HUDEP-2 (cell line): ENCODE data around the gene HDAC4.

Experiments
- DNase-seq, 76 experiments: peaks; one replicate each; lab custom pipeline; 2025; ENCODE audit not compliant: unreplicated experiment in 76 of 76; lab: John Stamatoyannopoulos, UW

The HDAC4 gene

DNA sequence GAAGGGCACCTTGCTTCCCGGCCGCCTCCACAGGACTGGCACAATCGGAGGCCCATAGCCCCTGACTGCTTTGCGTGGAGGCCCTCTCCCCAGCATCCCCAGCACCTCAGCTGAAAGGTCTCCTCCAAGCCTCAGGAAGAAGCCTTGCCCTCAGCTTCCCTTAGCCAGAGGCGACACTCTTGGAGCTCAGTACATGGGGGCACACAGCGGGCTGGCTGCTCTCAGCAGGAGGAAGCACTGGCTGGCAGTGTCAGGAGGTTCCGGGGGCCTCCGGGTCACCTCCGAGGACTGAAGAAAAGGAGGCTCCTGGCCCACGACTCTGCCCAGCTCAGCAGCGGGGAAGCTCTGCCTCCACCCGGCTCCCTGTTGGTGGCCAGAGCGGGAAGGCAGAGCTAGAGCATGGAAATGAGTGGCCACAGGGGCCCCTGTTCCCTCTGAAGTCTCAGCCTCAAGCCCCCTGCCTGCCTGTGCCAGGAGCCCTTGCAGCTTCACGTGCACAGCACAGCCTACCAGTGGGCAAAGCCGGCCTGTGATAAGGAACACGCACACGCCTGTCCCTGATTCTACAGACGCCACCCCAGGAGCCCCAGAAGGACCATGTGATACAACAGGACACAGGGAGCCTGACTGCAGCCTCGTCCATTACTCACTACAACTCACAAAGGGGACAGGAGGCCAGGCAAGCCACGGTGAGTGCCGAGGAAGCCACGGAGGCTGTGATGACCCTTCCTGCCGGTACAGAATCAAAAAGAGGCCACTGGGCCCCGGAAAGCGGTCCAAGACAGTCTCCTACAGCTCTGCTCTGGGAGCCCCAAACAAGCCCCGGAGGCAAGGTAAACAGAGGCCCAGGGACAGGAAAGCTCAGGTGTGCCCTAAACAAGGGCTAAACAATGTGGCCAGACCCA is 15.5 kb downstream of the HDAC4 start:
- DNase-seq: no peak

DNA sequence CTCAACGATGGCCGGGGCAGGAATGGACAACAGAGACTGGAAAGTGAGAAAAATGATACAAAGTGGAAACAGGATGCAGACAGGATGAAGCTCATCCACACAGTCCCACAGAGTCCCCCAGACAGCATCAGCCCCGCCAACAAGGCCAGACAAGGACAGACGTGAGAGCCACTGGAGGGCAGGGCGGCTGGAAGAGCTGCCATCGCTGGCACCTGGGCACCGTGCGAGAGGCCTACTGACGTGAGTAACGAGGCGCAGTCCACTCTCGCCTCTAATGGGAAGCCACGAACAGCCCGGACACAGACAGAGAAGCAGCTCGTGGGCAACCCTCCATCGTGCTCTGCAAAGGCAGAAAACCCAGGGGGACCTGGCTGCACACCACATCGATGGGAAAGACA is 17.1 kb downstream of the HDAC4 start:
- no peak for DNase-seq

DNA sequence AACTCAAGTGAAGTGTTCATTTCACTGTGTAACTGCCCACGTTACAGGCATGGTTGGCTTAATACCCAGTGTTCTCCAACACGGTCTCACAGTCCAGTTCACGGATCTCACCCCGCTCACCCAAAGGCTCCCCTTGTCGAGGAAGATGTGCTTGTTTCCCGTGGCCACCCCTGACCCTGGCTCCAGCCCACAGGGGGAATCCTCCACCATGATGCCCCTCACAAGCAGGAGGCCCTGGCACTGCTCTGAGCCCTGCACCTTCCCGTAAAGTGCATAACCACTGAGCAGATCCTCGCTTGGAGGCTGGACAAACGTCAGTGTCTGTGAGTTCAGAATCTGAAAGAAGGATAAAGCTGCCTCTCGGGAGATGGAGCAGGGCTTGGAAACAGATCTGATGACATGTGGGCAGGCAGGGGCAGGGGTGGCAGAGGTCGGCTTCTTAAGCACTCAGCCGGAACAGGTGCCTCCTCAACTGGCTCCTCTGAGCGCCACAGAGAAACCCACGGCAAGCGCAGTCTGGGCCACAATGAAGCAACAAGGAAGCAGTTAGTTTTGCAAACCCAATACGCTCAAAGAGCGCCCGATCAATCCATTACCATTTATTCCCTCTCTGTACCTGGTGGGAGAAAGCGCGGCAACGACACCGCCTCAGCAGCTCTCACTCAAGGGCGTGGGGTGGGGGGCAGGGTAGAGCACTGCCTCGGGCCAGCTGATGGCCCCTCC is 17.6 kb downstream of the HDAC4 start:
- no peak for DNase-seq

DNA sequence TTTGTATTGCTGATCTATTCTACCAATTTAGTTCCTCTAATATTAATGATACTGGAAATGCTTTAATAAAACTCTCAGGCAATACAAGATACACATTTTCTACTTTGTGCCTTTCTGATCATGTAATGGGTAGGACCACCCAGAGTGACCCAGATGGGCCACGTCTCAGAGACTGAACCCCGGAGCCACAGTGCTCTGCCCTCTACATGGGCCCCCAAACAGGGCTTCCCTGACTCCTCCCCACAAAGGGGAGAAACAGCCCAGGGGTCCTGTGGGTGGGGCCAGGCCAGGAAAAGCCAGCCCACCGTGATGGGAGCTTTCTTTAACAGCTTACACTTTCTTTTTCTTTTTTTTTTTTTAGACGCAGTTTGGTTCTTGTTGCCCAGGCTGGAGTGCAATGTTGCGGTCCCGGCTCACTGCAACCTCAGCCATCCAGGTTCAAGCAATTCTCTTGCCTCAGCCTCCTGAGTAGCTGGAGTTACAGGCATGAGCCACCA is 18.4 kb downstream of the HDAC4 start:
- DNase-seq: no peak

DNA sequence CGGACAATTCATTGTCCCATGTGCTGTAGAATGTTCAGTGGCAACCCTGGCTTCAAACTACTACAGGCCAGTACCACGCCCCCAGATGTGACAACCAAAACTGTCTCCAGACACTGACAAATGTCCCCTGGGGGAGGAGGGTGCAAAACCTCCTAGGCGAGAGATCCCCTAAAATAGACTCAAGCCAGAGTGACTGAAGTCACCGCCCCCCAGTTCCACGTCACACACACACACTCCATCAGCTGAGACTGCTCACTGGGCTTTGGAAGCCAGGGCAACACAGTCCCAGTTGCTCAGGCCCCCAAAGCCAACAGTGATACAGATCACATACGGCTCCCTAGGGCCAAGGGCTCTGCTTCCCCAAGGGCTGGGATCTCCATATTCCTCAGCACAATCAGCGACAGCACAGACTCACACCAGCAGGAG is 19.1 kb downstream of the HDAC4 start:
- DNase-seq: no peak

DNA sequence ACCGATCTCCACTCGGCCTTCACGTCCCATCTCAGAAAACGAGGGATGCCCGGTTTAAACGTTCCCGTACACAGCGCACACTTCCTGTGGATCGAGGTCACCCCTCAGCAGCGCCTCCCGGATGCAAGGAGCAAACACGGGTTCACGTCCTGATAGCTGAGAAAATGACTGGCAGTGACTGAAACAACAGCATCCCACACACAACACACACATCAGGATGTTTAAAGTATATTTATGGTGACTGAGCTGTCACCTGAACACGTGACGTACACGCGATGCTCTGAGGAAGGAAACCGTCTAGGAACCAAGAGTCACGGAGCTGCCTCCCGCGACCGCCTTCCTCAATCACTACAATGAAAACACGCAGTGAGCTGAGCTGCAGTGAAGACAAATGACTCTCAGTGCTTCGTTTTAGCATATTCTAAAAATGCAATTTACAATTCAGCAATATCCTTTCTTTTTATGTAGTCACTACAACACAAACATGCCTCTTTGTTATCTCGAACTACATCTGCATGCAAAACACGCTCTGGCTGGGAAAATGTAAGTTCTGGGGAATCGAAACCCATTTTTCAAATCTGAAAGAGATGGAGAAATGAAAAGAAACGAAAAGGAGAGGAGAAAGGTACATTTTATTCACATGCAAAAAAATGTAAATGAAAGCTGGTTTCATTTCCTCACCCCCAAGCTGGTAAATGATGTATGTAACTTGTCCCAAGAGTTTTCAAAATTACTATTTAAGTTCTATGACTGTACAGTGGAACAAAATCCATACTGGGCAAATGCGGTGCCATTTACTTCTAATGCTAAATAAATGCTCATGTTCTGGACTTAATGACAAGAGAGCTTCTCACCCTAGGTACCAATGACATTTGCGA is 19.8 kb downstream of the HDAC4 start:
- DNase-seq: no peak

DNA sequence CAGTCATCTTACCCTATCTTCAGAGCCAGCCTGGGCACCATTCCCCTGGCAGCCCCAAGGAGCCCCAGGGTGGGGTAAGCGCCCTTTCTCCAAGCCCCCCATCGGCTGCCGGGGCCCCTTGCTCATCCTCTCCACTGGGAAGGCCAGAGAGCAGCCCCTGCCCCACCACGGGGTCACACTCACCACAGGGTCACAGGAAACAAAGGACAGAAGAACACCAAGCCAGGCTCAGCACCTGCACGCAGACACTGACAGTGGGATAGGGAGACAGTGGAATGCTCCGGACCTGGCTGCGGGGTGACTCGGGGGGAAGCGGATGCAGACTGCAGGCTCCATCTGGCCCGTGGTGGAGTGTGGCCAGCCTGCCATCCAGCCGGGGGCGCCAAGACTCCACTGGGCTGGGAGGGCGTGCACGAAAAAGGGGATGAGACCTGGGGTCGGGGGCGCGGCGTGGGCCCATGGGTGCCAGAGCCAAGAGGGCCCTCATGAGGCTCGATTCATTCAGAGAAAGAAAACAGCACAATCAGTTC is 21.1 kb downstream of the HDAC4 start:
- no peak for DNase-seq

DNA sequence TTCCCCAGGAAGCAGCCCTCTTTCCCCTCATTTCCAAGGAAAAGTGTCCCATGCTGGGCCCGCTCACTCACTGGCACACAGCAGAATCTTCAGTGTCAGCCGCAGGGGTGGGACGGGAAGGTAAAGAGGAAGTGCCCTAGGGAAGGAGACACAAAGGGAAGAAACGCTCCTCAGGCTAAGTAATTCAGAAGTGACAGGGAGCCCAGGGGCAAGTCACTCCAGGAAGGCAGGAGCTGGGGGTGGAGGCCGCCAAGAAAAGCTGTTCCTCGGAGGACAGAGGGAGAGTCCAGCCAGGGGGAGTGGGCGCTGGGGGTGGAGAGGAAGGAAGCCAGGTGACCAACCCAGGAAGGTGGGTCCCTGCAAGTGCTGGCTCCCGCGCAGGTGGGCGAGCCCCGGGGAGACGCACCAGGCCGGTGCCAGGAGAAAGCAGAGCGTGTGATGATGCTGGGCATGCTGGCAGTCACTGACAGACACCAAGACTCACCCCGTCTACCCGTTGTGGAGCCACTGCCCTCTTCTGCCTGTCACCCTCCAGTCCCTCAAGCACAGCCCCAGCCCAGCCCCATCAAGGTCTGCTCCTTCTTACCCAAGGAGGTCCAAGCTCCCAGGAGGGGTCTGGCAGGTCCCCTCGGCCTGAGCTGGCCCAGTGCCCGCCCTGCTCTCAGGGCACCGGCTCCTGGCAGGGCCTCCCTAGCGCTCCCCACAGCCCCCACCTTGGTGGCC is 21.7 kb downstream of the HDAC4 start:
- no peak for DNase-seq

DNA sequence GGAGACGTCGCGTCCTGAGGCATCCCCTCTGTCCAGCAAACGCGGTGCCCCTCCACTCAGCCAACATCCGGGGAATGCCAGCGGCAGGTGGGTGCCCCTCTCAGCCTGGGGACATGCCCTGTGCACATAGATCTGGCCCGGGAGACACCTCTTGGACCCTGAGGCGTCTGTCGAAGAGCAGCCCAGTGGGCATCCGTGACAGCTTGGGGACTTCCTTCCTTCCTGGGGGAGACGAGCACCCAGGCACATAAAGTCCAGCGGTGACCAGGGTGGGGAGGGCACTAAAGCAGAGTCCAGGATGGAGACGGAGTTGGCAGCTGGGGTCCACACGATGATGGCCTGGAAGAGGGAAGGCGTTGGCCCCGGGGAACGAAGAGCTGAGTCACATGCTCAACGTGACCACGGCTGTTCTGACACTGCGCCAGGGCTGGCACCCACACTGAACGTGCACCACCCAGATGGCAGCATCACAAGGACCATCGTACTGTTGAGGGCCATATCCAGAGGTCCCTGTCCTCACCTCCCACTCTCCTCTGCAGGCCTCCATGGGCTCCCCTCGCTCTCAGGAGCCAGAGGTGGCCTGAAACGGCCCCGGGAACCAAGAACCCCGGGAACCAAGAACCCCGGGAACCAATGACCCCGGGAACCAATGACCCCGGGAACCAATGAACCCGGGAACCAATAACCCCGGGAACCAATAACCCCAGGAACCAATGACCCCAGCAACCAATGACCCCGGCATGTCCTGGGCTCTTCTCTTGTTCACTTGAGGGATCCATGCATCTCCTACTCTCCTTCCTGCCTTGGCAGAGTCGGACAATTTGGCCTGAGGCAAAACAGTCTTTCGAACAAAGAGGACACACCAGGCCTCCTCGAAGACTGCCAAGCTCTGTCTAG is 22.6 kb downstream of the HDAC4 start:
- DNase-seq: peak in 32 of 76 experiments; percentile 3 to 64 (median 31)

DNA sequence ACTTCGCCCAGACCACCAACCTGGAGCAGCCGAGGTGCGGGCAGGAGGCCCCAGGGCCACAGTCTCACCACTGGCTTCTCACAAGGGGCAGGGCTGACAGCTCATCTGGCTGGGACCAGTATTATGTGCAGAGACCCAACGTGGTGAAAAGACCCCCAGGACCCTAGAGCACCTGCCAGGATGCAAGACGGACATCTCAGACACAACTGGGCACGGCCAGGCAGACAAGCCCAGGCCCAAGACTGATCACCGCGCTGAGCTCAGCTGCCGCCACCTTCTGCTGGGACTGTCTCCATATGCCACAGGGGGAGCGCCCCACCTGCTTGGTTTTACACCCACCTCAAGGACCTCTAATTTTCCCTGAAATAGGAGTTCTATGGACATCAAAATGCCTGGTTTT is 23.2 kb downstream of the HDAC4 start:
- no peak for DNase-seq

DNA sequence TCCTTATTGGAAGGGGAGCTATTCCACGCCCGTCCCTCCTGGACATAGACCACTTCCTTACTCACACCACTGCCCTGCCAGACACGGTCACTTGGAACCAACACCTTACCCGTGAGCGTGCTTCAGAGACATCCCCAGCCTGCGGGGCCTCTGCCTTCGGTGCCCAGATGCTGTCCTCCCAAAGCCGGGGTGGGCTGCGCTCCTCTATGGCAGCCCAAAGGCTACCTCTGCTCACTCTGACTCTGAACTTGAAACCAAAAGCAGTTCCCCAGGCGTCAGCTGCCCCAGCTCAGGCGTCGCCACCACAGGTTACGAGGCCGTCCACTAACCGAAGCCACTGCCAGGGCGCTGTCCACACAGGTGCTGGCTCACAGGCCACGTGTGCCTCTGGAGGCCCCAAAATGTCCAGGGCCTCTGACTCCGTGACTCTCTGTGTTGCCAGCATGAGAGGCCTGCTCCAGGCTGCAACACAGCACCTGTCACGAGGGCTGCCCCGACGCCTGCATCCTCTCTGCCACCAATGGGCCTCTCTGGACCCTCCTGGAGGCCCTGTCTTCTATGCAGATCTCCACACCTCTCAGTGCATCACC is 23.8 kb downstream of the HDAC4 start:
- no peak for DNase-seq

DNA sequence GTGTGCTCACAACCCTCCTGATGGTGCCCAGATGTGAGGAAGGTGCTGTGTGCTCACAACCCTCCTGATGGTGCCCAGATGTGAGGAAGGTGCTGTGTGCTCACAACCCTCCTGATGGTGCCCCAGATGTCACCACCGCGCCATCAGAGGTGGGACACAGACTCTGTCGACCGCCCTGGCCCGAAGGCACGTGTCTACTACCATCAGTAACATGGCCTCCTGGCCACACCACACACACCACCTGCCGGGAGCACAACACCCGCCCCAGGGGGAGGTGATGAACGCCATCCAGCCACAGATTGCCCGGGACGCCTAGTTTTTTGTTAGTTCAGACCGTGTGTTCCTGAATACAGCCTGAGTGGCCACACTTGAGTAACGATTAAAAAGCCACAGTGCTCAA is 24.5 kb downstream of the HDAC4 start:
- no peak for DNase-seq

DNA sequence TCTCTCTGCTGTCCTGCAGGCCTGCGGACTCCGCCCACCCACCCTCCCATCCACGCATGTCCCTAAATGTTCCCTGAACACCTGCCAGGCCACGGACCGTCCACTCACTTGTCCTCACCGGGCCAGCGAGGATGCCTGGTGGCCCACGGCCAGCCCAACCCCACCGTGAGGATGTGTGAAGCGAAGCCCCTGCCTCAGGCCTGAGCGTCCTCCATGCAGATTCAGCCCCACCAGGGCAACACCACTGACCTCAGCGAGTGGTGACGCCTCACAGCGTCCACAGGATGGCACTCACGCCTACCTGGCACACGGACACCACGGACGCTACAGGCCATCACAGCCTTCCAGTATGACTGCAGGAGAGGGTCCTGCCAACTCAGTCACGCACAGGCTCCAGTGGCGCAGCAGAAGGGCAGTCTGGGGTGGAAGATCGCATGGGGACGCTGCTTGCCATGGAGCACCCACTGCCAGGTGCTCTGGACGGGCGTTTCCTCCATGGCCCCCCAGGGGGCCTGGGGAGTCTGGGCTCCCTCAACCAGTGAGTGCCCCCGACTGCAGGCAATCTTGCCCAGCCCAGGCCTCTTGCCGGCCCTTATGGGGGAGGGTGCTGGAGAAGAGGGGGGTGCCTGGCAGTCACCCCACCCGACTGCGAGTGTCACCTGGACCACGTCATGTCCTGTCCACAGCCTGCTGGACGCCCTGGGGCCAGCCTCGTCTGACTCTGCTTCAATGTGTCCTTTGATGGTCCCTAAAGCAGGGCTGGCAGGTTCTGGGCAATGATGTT is 25.4 kb downstream of the HDAC4 start:
- no peak for DNase-seq

DNA sequence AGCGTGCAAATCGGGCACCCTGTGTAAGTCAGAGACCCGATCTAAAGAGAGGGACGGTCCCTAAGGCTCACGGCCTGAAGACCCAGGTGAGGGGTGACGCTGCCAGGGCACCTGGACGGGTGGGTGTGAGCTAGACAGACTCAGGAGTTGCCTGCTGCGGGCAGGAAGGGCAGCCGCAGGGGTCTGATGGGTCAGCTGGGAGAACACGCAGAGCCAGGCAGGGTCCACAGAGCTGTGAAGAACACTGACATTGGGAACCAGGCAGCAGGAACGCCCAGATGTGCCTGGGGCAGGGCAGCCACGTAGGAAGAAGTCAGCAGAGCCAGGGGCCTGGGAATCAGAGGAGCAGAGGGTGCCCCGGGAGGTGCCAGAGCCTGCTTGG is 25.9 kb downstream of the HDAC4 start:
- no peak for DNase-seq

DNA sequence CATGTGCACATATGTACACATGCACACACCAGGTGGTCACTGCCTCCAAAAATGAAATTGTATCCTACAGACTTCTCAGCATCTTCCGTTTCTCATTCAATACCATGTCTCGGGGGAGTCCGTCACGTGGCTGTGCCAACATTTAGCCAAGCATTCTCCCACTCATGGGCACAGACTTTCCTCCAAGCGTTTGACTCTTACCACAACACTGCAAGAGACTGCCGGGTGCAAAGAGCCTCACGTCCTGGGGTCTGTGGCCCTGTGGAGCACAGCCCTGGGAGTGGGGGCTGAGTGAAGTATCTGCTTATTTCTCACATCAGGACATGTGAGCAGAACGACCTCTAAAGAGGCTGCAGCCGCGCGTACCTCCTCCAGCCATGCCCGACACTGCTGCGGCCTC is 28.0 kb downstream of the HDAC4 start:
- DNase-seq: no peak

DNA sequence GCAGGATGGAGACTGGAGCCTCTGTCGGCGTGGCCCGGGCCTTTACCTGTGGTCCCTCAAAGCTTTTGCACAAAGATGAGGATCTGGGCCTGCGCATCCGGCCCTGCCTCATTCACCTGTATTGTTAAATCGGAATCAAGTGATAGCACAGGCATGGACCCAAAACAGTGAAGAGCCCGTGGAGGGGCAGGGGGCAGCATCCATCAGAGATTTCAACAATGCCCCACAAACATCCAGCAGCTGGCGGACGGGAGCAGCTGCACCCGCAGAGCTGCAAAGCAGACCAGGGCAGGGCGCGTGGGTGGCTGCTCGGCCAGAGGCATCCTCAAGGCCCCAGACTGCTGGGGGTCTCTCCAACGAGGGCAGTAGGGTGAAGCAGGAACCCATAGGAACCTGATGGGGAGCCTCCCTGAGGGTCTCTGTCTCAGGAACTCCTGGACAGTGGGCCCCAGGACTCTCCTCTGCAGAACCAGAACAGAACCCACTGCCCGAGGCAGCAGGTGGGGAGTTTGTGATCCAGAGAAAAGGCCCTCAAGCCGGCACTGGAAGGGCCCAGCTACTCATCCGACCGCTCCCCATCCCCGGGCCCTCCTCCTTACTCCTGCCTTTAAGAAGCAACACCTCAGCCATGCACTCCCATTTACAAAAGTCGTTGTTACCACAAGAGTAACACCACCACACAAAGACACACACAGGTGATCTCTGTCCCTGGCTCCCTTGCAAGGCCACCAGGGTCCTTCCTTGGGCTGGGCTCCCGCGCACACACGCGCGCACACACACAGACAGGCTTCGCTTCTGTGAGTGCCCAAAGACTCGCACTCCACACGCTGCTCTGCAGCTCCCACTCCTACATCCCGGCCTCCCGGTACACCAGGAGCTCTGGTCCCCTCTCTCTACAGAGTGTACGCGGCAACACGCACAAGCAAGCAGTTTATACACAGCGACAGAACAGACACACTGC is 28.8 kb downstream of the HDAC4 start:
- no peak for DNase-seq
